ENCODE measurements around the gene PI4K2A.
A peak's percentile ranks its signal among the peaks of the same experiment; 100 is the strongest.

Gene PI4K2A

DNA sequence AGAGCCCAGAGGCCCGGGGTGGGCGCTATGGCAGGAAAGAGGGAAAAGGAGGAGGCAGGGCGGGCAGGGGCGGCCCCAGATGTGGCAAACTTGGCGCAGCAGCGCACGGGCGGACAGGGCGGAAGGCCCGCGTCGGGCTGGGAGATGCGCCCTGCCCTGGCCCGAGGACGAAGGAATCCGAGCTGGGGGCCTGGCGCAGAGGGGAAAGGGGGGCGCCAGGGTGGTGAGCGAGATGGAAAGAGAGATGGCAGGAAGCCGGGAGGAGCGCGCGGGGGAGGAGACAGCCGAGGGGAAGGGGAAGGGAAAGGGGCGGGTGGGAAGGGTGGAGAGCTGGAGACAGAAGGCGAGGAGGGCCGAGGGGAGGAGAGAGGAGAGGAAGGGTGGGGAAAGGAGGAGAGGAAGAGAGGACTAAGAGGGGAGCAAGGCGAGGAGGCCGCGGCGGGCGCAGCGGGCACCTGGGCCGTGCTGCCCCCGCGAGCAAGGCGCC is 72.9 kb downstream of the PI4K2A start, which contains the start of gene MARVELD1 (continued):
- peak; percentile 77 for TF ChIP-seq ZFHX2 (tag by site-specific recombination; conservative IDR thresholded peaks at IDR 0.05)
- TF ChIP-seq ZNF654 (tag by site-specific recombination; IDR thresholded peaks at IDR 0.05; ENCODE audit: low read depth): no peak
- TF ChIP-seq, protein P1, sequence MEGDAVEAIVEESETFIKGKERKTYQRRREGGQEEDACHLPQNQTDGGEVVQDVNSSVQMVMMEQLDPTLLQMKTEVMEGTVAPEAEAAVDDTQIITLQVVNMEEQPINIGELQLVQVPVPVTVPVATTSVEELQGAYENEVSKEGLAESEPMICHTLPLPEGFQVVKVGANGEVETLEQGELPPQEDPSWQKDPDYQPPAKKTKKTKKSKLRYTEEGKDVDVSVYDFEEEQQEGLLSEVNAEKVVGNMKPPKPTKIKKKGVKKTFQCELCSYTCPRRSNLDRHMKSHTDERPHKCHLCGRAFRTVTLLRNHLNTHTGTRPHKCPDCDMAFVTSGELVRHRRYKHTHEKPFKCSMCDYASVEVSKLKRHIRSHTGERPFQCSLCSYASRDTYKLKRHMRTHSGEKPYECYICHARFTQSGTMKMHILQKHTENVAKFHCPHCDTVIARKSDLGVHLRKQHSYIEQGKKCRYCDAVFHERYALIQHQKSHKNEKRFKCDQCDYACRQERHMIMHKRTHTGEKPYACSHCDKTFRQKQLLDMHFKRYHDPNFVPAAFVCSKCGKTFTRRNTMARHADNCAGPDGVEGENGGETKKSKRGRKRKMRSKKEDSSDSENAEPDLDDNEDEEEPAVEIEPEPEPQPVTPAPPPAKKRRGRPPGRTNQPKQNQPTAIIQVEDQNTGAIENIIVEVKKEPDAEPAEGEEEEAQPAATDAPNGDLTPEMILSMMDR (tag by site-specific recombination; IDR thresholded peaks at IDR 0.05): 0 out of 2 replicates have a peak, but pooled peaks have one; percentile 27
- TF ChIP-seq ZBTB21 (tag by site-specific recombination; IDR thresholded peaks at IDR 0.05): no peak
- peak; percentile 94 for TF ChIP-seq SP3 (tag by site-specific recombination; IDR thresholded peaks at IDR 0.05)
- TF ChIP-seq ZNF530 (tag by site-specific recombination; IDR thresholded peaks at IDR 0.05; ENCODE audit: low read depth): peak; percentile 98
- TF ChIP-seq, protein P2, sequence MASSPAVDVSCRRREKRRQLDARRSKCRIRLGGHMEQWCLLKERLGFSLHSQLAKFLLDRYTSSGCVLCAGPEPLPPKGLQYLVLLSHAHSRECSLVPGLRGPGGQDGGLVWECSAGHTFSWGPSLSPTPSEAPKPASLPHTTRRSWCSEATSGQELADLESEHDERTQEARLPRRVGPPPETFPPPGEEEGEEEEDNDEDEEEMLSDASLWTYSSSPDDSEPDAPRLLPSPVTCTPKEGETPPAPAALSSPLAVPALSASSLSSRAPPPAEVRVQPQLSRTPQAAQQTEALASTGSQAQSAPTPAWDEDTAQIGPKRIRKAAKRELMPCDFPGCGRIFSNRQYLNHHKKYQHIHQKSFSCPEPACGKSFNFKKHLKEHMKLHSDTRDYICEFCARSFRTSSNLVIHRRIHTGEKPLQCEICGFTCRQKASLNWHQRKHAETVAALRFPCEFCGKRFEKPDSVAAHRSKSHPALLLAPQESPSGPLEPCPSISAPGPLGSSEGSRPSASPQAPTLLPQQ (tag by site-specific recombination; IDR thresholded peaks at IDR 0.05): peak; percentile 20; the same call in 1 of the 2 replicates
- TF ChIP-seq, protein P3, sequence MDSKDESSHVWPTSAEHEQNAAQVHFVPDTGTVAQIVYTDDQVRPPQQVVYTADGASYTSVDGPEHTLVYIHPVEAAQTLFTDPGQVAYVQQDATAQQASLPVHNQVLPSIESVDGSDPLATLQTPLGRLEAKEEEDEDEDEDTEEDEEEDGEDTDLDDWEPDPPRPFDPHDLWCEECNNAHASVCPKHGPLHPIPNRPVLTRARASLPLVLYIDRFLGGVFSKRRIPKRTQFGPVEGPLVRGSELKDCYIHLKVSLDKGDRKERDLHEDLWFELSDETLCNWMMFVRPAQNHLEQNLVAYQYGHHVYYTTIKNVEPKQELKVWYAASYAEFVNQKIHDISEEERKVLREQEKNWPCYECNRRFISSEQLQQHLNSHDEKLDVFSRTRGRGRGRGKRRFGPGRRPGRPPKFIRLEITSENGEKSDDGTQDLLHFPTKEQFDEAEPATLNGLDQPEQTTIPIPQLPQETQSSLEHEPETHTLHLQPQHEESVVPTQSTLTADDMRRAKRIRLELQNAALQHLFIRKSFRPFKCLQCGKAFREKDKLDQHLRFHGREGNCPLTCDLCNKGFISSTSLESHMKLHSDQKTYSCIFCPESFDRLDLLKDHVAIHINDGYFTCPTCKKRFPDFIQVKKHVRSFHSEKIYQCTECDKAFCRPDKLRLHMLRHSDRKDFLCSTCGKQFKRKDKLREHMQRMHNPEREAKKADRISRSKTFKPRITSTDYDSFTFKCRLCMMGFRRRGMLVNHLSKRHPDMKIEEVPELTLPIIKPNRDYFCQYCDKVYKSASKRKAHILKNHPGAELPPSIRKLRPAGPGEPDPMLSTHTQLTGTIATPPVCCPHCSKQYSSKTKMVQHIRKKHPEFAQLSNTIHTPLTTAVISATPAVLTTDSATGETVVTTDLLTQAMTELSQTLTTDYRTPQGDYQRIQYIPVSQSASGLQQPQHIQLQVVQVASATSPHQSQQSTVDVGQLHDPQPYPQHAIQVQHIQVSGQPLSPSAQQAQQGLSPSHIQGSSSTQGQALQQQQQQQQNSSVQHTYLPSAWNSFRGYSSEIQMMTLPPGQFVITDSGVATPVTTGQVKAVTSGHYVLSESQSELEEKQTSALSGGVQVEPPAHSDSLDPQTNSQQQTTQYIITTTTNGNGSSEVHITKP (tag by site-specific recombination; IDR thresholded peaks at IDR 0.05): peak; percentile 46; the same call in 1 of the 2 replicates
- TF ChIP-seq GLIS1 (tag by site-specific recombination; IDR thresholded peaks at IDR 0.05): peak; percentile 30; the same call in 1 of the 2 replicates
- no peak for TF ChIP-seq ZNF514 (tag by site-specific recombination; IDR thresholded peaks at IDR 0.05)
- peak; percentile 65; the same call in 1 of the 2 replicates for TF ChIP-seq ZNF777 (tag by site-specific recombination; IDR thresholded peaks at IDR 0.05; ENCODE audit: borderline replicate concordance)
- peak; percentile 72 for TF ChIP-seq ZNF2 (tag by site-specific recombination; IDR thresholded peaks at IDR 0.05)
- TF ChIP-seq ZNF473 (tag by site-specific recombination; IDR thresholded peaks at IDR 0.05): no peak
- TF ChIP-seq, protein P4, sequence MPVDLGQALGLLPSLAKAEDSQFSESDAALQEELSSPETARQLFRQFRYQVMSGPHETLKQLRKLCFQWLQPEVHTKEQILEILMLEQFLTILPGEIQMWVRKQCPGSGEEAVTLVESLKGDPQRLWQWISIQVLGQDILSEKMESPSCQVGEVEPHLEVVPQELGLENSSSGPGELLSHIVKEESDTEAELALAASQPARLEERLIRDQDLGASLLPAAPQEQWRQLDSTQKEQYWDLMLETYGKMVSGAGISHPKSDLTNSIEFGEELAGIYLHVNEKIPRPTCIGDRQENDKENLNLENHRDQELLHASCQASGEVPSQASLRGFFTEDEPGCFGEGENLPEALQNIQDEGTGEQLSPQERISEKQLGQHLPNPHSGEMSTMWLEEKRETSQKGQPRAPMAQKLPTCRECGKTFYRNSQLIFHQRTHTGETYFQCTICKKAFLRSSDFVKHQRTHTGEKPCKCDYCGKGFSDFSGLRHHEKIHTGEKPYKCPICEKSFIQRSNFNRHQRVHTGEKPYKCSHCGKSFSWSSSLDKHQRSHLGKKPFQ (tag by site-specific recombination; IDR thresholded peaks at IDR 0.05): no peak
- no peak for TF ChIP-seq BCL11A (tag by site-specific recombination; IDR thresholded peaks at IDR 0.05; ENCODE audit: low read depth)
- TF ChIP-seq, protein P5, sequence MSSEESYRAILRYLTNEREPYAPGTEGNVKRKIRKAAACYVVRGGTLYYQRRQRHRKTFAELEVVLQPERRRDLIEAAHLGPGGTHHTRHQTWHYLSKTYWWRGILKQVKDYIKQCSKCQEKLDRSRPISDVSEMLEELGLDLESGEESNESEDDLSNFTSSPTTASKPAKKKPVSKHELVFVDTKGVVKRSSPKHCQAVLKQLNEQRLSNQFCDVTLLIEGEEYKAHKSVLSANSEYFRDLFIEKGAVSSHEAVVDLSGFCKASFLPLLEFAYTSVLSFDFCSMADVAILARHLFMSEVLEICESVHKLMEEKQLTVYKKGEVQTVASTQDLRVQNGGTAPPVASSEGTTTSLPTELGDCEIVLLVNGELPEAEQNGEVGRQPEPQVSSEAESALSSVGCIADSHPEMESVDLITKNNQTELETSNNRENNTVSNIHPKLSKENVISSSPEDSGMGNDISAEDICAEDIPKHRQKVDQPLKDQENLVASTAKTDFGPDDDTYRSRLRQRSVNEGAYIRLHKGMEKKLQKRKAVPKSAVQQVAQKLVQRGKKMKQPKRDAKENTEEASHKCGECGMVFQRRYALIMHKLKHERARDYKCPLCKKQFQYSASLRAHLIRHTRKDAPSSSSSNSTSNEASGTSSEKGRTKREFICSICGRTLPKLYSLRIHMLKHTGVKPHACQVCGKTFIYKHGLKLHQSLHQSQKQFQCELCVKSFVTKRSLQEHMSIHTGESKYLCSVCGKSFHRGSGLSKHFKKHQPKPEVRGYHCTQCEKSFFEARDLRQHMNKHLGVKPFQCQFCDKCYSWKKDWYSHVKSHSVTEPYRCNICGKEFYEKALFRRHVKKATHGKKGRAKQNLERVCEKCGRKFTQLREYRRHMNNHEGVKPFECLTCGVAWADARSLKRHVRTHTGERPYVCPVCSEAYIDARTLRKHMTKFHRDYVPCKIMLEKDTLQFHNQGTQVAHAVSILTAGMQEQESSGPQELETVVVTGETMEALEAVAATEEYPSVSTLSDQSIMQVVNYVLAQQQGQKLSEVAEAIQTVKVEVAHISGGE (tag by site-specific recombination; conservative IDR thresholded peaks at IDR 0.05; ENCODE audit: low read depth): peak; percentile 46; the same call in 1 of the 2 replicates
- TF ChIP-seq ZNF341 (tag by site-specific recombination; IDR thresholded peaks at IDR 0.05; ENCODE audit: low read depth): peak; percentile 98
- TF ChIP-seq, protein P6, sequence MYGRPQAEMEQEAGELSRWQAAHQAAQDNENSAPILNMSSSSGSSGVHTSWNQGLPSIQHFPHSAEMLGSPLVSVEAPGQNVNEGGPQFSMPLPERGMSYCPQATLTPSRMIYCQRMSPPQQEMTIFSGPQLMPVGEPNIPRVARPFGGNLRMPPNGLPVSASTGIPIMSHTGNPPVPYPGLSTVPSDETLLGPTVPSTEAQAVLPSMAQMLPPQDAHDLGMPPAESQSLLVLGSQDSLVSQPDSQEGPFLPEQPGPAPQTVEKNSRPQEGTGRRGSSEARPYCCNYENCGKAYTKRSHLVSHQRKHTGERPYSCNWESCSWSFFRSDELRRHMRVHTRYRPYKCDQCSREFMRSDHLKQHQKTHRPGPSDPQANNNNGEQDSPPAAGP (tag by site-specific recombination; IDR thresholded peaks at IDR 0.05): peak; percentile 39; the same call in 1 of the 2 replicates
- peak; percentile 39; the same call in 1 of the 2 replicates for TF ChIP-seq ZNF610 (tag by site-specific recombination; IDR thresholded peaks at IDR 0.05; ENCODE audit: borderline replicate concordance)
- TF ChIP-seq ZNF223 (tag by site-specific recombination; IDR thresholded peaks at IDR 0.05): no peak
- peak; percentile 60 for TF ChIP-seq EGR2 (tag by site-specific recombination; IDR thresholded peaks at IDR 0.05; ENCODE audit: low read depth)
- peak; percentile 77 for TF ChIP-seq ZNF600 (tag by site-specific recombination; IDR thresholded peaks at IDR 0.05)
- TF ChIP-seq, protein P7, sequence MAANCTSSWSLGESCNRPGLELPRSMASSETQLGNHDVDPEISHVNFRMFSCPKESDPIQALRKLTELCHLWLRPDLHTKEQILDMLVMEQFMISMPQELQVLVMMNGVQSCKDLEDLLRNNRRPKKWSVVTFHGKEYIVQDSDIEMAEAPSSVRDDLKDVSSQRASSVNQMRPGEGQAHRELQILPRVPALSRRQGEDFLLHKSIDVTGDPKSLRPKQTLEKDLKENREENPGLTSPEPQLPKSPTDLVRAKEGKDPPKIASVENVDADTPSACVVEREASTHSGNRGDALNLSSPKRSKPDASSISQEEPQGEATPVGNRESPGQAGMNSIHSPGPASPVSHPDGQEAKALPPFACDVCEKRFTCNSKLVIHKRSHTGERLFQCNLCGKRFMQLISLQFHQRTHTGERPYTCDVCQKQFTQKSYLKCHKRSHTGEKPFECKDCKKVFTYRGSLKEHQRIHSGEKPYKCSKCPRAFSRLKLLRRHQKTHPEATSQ (tag by site-specific recombination; IDR thresholded peaks at IDR 0.05): no peak
- TF ChIP-seq SP7 (tag by site-specific recombination; IDR thresholded peaks at IDR 0.05): peak; percentile 66
- no peak for TF ChIP-seq ZNF266 (tag by site-specific recombination; IDR thresholded peaks at IDR 0.05; ENCODE audit: low read depth)
